ENCODE results near the gene DDX42. TPM values are rescaled to one million over a fixed set of nuclear protein-coding genes. Genes with fewer than 3 reads are reported as not detected.

DDX42 gene
- total RNA-seq, 1 experiment from 2014 or later, result 174 TPM

GRCh38 chr17:63805591-63805990 is 31.6 kb downstream of the DDX42 start:
- CTCF ChIA-PET, result interaction anchor here (1.0 kb wide), 1 partner anchor 29 kb away, joined by 3 read pairs; no protein-coding TSS in a partner anchor
- TF ChIP-seq EZH2 (IDR thresholded peaks at IDR 0.05), result no peak
- TF ChIP-seq REST (IDR thresholded peaks at IDR 0.05; ENCODE audit: low read depth), result no peak
- no peak for TF ChIP-seq POLR2A (IDR thresholded peaks at IDR 0.05; ENCODE audit: borderline replicate concordance, extremely low read depth, insufficient read depth, insufficient read length)
- TF ChIP-seq ZNF274 (IDR thresholded peaks at IDR 0.05; ENCODE audit: low read depth, low read length), result no peak
- TF ChIP-seq SP1 (IDR thresholded peaks at IDR 0.05; ENCODE audit: low read depth), result no peak
- TF ChIP-seq RAD21 (IDR thresholded peaks at IDR 0.05; ENCODE audit: low read depth), result no peak
- TF ChIP-seq MAX (IDR thresholded peaks at IDR 0.05), result no peak
- no peak for TF ChIP-seq CTCF (IDR thresholded peaks at IDR 0.05 in 2 of 3, conservative IDR thresholded peaks at IDR 0.05 in 1 of 3; ENCODE audit: borderline replicate concordance in 1 of 3, insufficient read depth in 1 of 3, low read depth in 2 of 3, low read length in 2 of 3)
- TF ChIP-seq FOSL1 (IDR thresholded peaks at IDR 0.05; ENCODE audit: low read depth), result no peak
- TF ChIP-seq YY1 (IDR thresholded peaks at IDR 0.05; ENCODE audit: extremely low read depth, insufficient replicate concordance, low read depth, low read length), result no peak
- TF ChIP-seq CEBPB (IDR thresholded peaks at IDR 0.05; ENCODE audit: low read depth), result no peak
- no peak for TF ChIP-seq SIN3A (IDR thresholded peaks at IDR 0.05; ENCODE audit: low read depth)
- no peak for TF ChIP-seq EGR1 (IDR thresholded peaks at IDR 0.05; ENCODE audit: low read depth)
- no peak for TF ChIP-seq CBX3 (IDR thresholded peaks at IDR 0.05; ENCODE audit: low read depth)
- TF ChIP-seq ATF3 (IDR thresholded peaks at IDR 0.05), result no peak
- TF ChIP-seq JUND (IDR thresholded peaks at IDR 0.05), result no peak
- TF ChIP-seq ZBTB33 (IDR thresholded peaks at IDR 0.05; ENCODE audit: extremely low read depth, insufficient replicate concordance, low read length), result no peak
- no peak for TF ChIP-seq ZFX (IDR thresholded peaks at IDR 0.05)
- TF ChIP-seq EZH2phosphoT487 (IDR thresholded peaks at IDR 0.05; ENCODE audit: borderline replicate concordance), result no peak
- POLR2A ChIA-PET, result no interaction called here
- Histone ChIP-seq H3K27ac (ENCODE audit: low read depth, low read length) (no peak overlapping the region), H3K4me3 (replicated peaks in 1 of 2; ENCODE audit: low read depth in 1 of 2, low read length in 2 of 2) (no peak overlapping the region), H3K4me2 (ENCODE audit: low read length) (no peak overlapping the region), H3K36me3 (ENCODE audit: control insufficient read depth in 1 of 2, insufficient read depth in 2 of 2, low read length in 2 of 2) (peaks cover 85 to 87% of the 10 kb centered on the region in 2 experiments), H3K4me1 (ENCODE audit: control insufficient read depth in 1 of 2, insufficient read depth in 2 of 2, low read length in 2 of 2) (no peaks in the 10 kb centered on the region), H4K20me1 (ENCODE audit: insufficient read depth) (no peaks in the 10 kb centered on the region), H3K9me2 (ENCODE audit: insufficient read depth) (no peaks in the 10 kb centered on the region), H3K79me2 (ENCODE audit: insufficient read depth, low read length) (peaks cover 63% of the 10 kb centered on the region), H3K9ac (ENCODE audit: low read length) (no peak overlapping the region), H3K9me3 (ENCODE audit: control insufficient read depth in 1 of 2, insufficient read depth in 1 of 2, low read depth in 1 of 2, low read length in 2 of 2) (no peaks in the 10 kb centered on the region), H2AFZ (ENCODE audit: low read depth, low read length, poor library complexity, severe bottlenecking) (no peak overlapping the region), H3K27me3 (ENCODE audit: insufficient read depth, low read length) (no peaks in the 10 kb centered on the region)
- RAD21 ChIA-PET (ENCODE audit: low non-redundant PET in 1 of 2, low total read pairs in 2 of 2, uncharacterized antibody in 2 of 2, unreplicated experiment in 2 of 2), result no interaction called here
- no peak for DNase-seq (ENCODE audit: low read depth, low spot score)
- intact Hi-C loops (cut with micrococcal nuclease), result no loop called here
- BruUV-seq (replicated peaks), result TSS peak; percentile 10
- no peak for ATAC-seq
